Testis (tissue), 3 donors: Measurements from ENCODE around the gene RAB35. TPM values are rescaled to one million over a fixed set of nuclear protein-coding genes. Genes with fewer than 3 reads are reported as not detected.

ENCODE experiments used
- DNase-seq: peaks from one replicate; pipeline ENCODE4 v3.0.0-alpha.2; 2019
- H3K27ac ChIP-seq, 2 donors: fragments of 200-600 bp; sonication (generic); one replicate each; pipeline ENCODE4 v1.5.1; 2019
- H3K27me3 ChIP-seq: fragments of 200-600 bp; sonication (generic); one replicate; pipeline ENCODE4 v1.5.1; 2019
- H3K36me3 ChIP-seq: fragments of 200-600 bp; sonication (generic); one replicate; pipeline ENCODE4 v1.5.1; 2017; ENCODE audit warnings: low read depth; ENCODE audit errors: missing control alignments
- H3K4me1 ChIP-seq: fragments of 200-600 bp; sonication (generic); one replicate; pipeline ENCODE4 v1.5.1; 2019
- H3K4me3 ChIP-seq, 2 donors: fragments of 200-600 bp; sonication (generic); one replicate each; pipeline ENCODE4 v1.5.1; 2017 to 2019
- H3K9me3 ChIP-seq: fragments of 200-600 bp; sonication (generic); one replicate; pipeline ENCODE4 v1.5.1; 2017
- CTCF ChIP-seq, 3 experiments: fragments of 450-650 bp in 2 of 3; fragments of 200-600 bp in 1 of 3; sonication (generic) in 1 of 3; IDR thresholded peaks; one replicate each; pipeline ENCODE4 v1.5.1; 2016 to 2019; ENCODE audit warnings: antibody characterized with exemption in 3 of 3, mild to moderate bottlenecking in 2 of 3, moderate library complexity in 1 of 3
- POLR2A ChIP-seq: fragments of 450-650 bp; IDR thresholded peaks from one replicate; pipeline ENCODE4 v1.6.1; 2017; ENCODE audit warnings: antibody characterized with exemption, mild to moderate bottlenecking, moderate library complexity
- WGBS, 2 donors: methylation state at CpG; one replicate each; pipeline ENCODE4 v1.1.5; 2018; 5-methylcytosine and 5-hydroxymethylcytosine counted together
- intact Hi-C: fragments of 100-400 bp; cut with DNase I; formaldehyde crosslinking; loops from one replicate; pipeline ENCODE4 v1.15.1; 2023; ENCODE audit warnings: low total_unique reads
- polyA plus RNA-seq: library from polyadenylated mRNA; stranded (reverse); fragments of 350-450 nt; fragmentation: Illumina TruSeq; extraction: RNeasy Lipid Tissue Mini Kit (QIAGEN cat#74804); gene quantifications from one replicate; pipeline ENCODE4 v1.2.3, GENCODE V29; 2014; ENCODE audit warnings: low read depth, low replicate concordance; ENCODE audit not compliant: insufficient read depth
- total RNA-seq, 2 donors: library from RNA; depleted of rRNA; stranded (reverse); fragments of >200 nt; gene quantifications; one replicate each; pipeline ENCODE4 v1.2.3, GENCODE V29; 2016

Gene RAB35
- total and polyA plus RNA-seq, 3 donors from 2014 or later: 21.1 to 27.4 (median 24.4) TPM

- intact Hi-C loops: no loop called here
- H3K36me3 ChIP-seq: no peaks in the 10 kb centered on the region
- no peak overlapping the region for H3K4me3 ChIP-seq
- H3K9me3 ChIP-seq: no peaks in the 10 kb centered on the region
- DNase-seq: no peak
- WGBS, 2 donors: 88 to 92% methylated on average over 10 to 11 of the region's 11 CpGs
- H3K27ac ChIP-seq: no peak overlapping the region
- H3K27me3 ChIP-seq: no peaks in the 10 kb centered on the region
- H3K4me1 ChIP-seq: no peaks in the 10 kb centered on the region
- TF ChIP-seq POLR2A (no peak), CTCF (IDR thresholded peaks at IDR 0.05) (no peak)
These were observed 21.3 kb upstream of the RAB35 start for GRCh38 chr12:120137833-120138232.

GRCh38 chr12:120136093-120136770, 19.7 kb upstream of the RAB35 start:
- TF ChIP-seq CTCF (IDR thresholded peaks at IDR 0.05) (no peak), POLR2A (no peak)
- DNase-seq: no peak
- Histone ChIP-seq H3K27ac (no peak overlapping the region), H3K4me1 (no peaks in the 10 kb centered on the region), H3K4me3 (no peak overlapping the region), H3K27me3 (no peaks in the 10 kb centered on the region), H3K36me3 (no peaks in the 10 kb centered on the region), H3K9me3 (no peaks in the 10 kb centered on the region)
- WGBS, 2 donors: 86 to 87% methylated on average over 10 to 11 of the region's 11 CpGs
- intact Hi-C loops: no loop called here

GRCh38 chr12:120134307-120134980, 17.9 kb upstream of the RAB35 start:
- H3K36me3 ChIP-seq: no peaks in the 10 kb centered on the region
- no peak for TF ChIP-seq CTCF (IDR thresholded peaks at IDR 0.05)
- TF ChIP-seq POLR2A: no peak
- WGBS, 2 donors: 95 to 96% methylated on average over 9 to 18 of the region's 20 CpGs

GRCh38 chr12:120132863-120133385, 16.4 kb upstream of the RAB35 start:
- Histone ChIP-seq H3K4me1 (no peaks in the 10 kb centered on the region), H3K27me3 (no peaks in the 10 kb centered on the region), H3K27ac (no peak overlapping the region), H3K9me3 (no peaks in the 10 kb centered on the region), H3K36me3 (no peaks in the 10 kb centered on the region), H3K4me3 (no peak overlapping the region)
- no peak for DNase-seq
- TF ChIP-seq CTCF (IDR thresholded peaks at IDR 0.05) (no peak), POLR2A (no peak)
- intact Hi-C loops: no loop called here
- 85 to 93% methylated on average over 5 to 6 of the region's 6 CpGs for WGBS, 2 donors

More at GRCh38 chr12:120134307-120134980, 17.9 kb upstream of the RAB35 start:
- DNase-seq: no peak
- H3K27ac ChIP-seq: no peak overlapping the region
- H3K4me1 ChIP-seq: no peaks in the 10 kb centered on the region
- no peaks in the 10 kb centered on the region for H3K27me3 ChIP-seq
- intact Hi-C loops: no loop called here
- H3K4me3 ChIP-seq: no peak overlapping the region
- no peaks in the 10 kb centered on the region for H3K9me3 ChIP-seq
